SK-N-SH treated with all-trans-retinoic acid at 6 μM for 48 hours (cell line): ENCODE measurements around the gene PYDC1.
A peak's percentile ranks its signal among the peaks of the same experiment; 100 is the strongest.

Experiments
- ATAC-seq: fragments of 200-7000 bp; cut with Tn5 transposase; 3 replicates; pipeline ENCODE4 v1.9.1; 2020; ENCODE audit warnings: mild to moderate bottlenecking, moderate library complexity
- ARNTL ChIP-seq: fragments of 450-650 bp; formaldehyde crosslinking; IDR thresholded peaks from 2 replicates; pipeline ENCODE4 v1.5.0; 2020; ENCODE audit warnings: low read depth, mild to moderate bottlenecking, moderate library complexity, borderline replicate concordance
- CSRNP3 ChIP-seq: fragments of 250-450 bp; sonication (Bioruptor Pico); IDR thresholded peaks from 2 replicates; pipeline ENCODE4 v1.5.1; 2021; ENCODE audit warnings: mild to moderate bottlenecking, moderate library complexity
- ESRRG ChIP-seq: fragments of 250-450 bp; sonication (Bioruptor Pico); IDR thresholded peaks from 2 replicates; pipeline ENCODE4 v1.6.1; 2021; ENCODE audit warnings: mild to moderate bottlenecking
- GLIS3 ChIP-seq: fragments of 250-450 bp; sonication (Bioruptor Pico); IDR thresholded peaks from 2 replicates; pipeline ENCODE4 v1.5.0; 2020; ENCODE audit warnings: mild to moderate bottlenecking, moderate library complexity
- ISL1 ChIP-seq: fragments of 250-450 bp; sonication (Bioruptor Pico); IDR thresholded peaks from 2 replicates; pipeline ENCODE4 v2.1.2; 2022; ENCODE audit warnings: mild to moderate bottlenecking, moderate library complexity
- OSR1 ChIP-seq: fragments of 250-450 bp; sonication (Bioruptor Pico); IDR thresholded peaks from 2 replicates; pipeline ENCODE4 v1.8.0; 2022; ENCODE audit warnings: moderate library complexity, mild to moderate bottlenecking, inconsistent platforms
- PATZ1 ChIP-seq: fragments of 250-450 bp; sonication (Bioruptor Pico); IDR thresholded peaks from 2 replicates; pipeline ENCODE4 v1.8.0; 2020; ENCODE audit warnings: mild to moderate bottlenecking, moderate library complexity, borderline replicate concordance
- RARB ChIP-seq: fragments of 250-450 bp; sonication (Bioruptor Pico); IDR thresholded peaks from 2 replicates; pipeline ENCODE4 v1.8.0; 2021; ENCODE audit warnings: mild to moderate bottlenecking, moderate library complexity
- TSHZ2 ChIP-seq: fragments of 250-450 bp; sonication (Bioruptor Pico); IDR thresholded peaks from 2 replicates; pipeline ENCODE4 v1.5.0; 2020; ENCODE audit warnings: mild to moderate bottlenecking, moderate library complexity
- ZC3H10 ChIP-seq: fragments of 250-450 bp; sonication (Bioruptor Pico); IDR thresholded peaks from 2 replicates; pipeline ENCODE4 v1.5.1; 2021; ENCODE audit warnings: mild to moderate bottlenecking, moderate library complexity
- ZFP3 ChIP-seq: fragments of 250-450 bp; sonication (Bioruptor Pico); IDR thresholded peaks from 2 replicates; pipeline ENCODE4 v1.5.0; 2020; ENCODE audit warnings: mild to moderate bottlenecking, moderate library complexity
- ZFP30 ChIP-seq: fragments of 450-650 bp; formaldehyde crosslinking; IDR thresholded peaks from 2 replicates; pipeline ENCODE4 v1.5.0; 2022; ENCODE audit warnings: mild to moderate bottlenecking, moderate library complexity
- ZNF70 ChIP-seq: fragments of 450-650 bp; formaldehyde crosslinking; IDR thresholded peaks from 2 replicates; pipeline ENCODE4 v1.5.0; 2020; ENCODE audit warnings: mild to moderate bottlenecking, moderate library complexity
- ZNF8 ChIP-seq: fragments of 450-650 bp; formaldehyde crosslinking; IDR thresholded peaks from 2 replicates; pipeline ENCODE4 v1.5.0; 2020; ENCODE audit warnings: mild to moderate bottlenecking, moderate library complexity
- TF ChIP-seq, protein P1 (sequence below): fragments of 250-450 bp; sonication (Bioruptor Pico); IDR thresholded peaks from 2 replicates; pipeline ENCODE4 v1.5.1; 2020; ENCODE audit warnings: low read depth, mild to moderate bottlenecking, moderate library complexity

The PYDC1 gene

GRCh38 chr16:31216422-31217135 lies at the start of gene PYDC1:
Gene PYDC1, minus strand, starts transcription at chr16:31217135. Its CDS starts 107 bp downstream, at chr16:31217028.
- ATAC-seq = no peak
- no peak for TF ChIP-seq PATZ1 (CRISPR knock-in tag)
- TF ChIP-seq ISL1 (CRISPR knock-in tag) = no peak
- no peak for TF ChIP-seq ZNF8 (CRISPR knock-in tag)
- no peak for TF ChIP-seq RARB (CRISPR knock-in tag)
- TF ChIP-seq OSR1 (CRISPR knock-in tag) = no peak
- no peak for TF ChIP-seq ZFP30 (CRISPR knock-in tag)
- TF ChIP-seq ZNF70 (CRISPR knock-in tag) = no peak
- TF ChIP-seq ZC3H10 (CRISPR knock-in tag) = no peak

DNA sequence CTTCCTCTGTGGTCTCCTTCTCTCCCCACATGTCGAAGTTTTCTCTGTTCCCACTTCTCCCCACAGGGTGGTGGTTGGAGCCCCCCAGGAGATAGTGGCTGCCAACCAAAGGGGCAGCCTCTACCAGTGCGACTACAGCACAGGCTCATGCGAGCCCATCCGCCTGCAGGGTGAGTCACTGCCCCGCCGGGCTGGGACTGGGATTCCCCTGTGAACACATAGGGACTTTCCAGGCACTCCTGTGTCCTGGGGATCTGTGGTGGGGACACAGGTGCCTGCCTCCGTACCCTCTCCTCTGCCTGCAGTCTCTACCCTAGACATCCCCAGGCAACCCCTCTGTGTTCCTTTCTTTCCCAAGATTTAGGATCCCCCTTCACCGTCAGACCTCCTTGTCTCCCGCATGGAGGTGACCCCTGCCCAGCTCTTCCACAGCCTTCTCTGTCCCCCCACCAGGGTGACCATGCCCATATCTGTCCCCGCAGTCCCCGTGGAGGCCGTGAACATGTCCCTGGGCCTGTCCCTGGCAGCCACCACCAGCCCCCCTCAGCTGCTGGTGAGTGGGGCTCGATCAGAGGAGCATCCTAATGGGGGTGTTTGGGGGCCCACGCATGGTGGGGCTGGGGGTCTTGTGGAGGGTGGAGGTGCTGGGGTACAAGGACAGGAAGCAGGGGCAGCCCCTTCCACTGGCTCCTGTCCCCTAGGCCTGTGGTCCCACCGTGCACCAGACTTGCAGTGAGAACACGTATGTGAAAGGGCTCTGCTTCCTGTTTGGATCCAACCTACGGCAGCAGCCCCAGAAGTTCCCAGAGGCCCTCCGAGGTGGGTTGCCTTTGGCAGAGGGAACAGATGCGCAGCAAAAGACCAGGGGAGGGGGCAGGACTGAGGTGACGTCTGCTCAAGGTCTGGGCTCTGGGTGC lies 48.7 kb upstream of the PYDC1 start:
- no peak for TF ChIP-seq ESRRG (CRISPR knock-in tag)
- no peak for TF ChIP-seq CSRNP3
- TF ChIP-seq GLIS3 (CRISPR knock-in tag) = no peak
- no peak for TF ChIP-seq ARNTL (CRISPR knock-in tag)
- no peak for TF ChIP-seq PATZ1 (CRISPR knock-in tag)
- TF ChIP-seq, protein P1, sequence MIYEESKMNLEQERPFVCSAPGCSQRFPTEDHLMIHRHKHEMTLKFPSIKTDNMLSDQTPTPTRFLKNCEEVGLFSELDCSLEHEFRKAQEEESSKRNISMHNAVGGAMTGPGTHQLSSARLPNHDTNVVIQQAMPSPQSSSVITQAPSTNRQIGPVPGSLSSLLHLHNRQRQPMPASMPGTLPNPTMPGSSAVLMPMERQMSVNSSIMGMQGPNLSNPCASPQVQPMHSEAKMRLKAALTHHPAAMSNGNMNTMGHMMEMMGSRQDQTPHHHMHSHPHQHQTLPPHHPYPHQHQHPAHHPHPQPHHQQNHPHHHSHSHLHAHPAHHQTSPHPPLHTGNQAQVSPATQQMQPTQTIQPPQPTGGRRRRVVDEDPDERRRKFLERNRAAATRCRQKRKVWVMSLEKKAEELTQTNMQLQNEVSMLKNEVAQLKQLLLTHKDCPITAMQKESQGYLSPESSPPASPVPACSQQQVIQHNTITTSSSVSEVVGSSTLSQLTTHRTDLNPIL = no peak
- TF ChIP-seq TSHZ2 = no peak
- no peak for TF ChIP-seq ZFP30 (CRISPR knock-in tag)
- no peak for TF ChIP-seq ZFP3
- no peak for TF ChIP-seq OSR1 (CRISPR knock-in tag)
- peak; percentile 76 for ATAC-seq

GRCh38 chr16:31262084-31262483 lies 45.1 kb upstream of the PYDC1 start:
- ATAC-seq = no peak
- no peak for TF ChIP-seq ZNF70 (CRISPR knock-in tag)
